Activated T-cell treated with anti-CD3 and anti-CD28 coated beads for 4 hours (primary cell): ENCODE data around the gene ARL8A.
A peak's percentile ranks its signal among the peaks of the same experiment; 100 is the strongest.
"Not testable (repeated sequence)": the region's sequence is repeated elsewhere in the genome, so short reads cannot be mapped to it uniquely, and the experiment has no call there.

Source experiments
- DNase-seq: peaks from one replicate; pipeline ENCODE4 v3.0.0-alpha.2; 2020

The ARL8A gene

DNA sequence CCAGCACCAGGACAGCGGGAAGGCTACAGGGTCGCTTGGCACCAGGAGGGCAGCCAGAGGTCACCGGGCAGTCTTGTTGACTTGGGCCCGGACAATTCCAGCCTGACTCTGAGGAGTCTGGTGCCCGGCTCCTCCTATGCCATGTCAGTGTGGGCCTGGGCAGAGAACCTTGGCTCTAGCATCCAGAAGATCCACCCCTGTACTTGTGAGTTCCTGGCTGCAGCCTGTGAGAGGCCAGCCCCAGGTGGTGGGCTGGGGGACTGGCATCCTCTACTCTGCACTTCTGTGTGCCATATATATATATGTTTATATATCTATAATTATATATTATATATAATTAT is 27.4 kb upstream of the ARL8A start:
- no peak for DNase-seq

DNA sequence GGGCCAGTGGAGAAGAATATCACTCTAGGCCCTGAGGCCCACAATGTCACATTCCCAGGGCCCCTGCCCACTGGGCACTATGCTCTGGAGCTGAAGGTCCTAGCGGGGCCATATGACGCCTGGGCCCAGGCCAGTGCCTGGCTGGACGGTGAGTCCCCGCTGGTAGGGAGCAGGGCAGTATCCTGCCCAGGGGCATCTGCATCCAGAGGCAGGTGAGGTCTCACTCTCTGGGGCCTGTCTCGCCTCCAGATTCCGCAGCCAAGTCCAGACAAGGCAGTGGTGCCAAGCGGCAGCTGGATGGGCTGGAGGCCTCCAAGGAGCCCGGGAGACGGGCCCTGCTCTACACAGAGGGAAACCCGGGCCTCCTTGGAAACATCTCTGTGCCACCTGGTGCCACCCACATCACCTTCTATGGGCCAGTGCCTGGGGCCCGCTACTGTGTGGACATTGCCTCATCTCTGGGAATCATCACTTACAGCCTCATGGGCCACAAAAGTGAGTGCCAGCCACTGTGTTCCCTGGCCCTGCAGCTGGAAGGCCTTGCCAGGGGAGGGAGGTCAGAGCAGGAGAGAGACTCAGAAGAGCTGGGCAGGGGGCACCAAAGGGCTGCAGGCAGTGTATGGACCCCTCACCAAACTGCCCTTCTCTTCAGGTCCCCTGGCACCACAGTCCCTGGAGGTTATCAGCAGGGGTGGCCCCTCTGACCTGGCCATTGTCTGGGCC is 26.9 kb upstream of the ARL8A start:
- DNase-seq: no peak

DNA sequence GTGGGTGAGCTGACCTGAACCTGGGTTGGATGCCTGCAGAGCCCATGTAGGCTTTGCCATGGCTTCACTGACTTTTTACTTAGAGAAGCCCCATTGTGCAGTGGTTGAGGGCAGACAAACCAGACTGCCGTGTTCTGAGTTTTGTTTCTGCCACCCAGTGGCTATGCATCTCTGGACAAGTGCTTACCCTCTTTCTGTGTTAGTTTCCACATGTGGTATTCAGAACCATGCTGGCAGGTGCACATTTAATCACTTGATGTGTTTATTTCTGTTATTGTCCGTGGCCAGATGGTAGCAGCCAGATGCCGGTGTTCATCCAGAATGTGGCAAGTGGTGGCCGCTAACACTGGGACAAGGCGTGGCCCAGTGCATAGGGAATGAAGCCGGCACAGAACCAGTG is 26.2 kb upstream of the ARL8A start:
- no peak for DNase-seq

DNA sequence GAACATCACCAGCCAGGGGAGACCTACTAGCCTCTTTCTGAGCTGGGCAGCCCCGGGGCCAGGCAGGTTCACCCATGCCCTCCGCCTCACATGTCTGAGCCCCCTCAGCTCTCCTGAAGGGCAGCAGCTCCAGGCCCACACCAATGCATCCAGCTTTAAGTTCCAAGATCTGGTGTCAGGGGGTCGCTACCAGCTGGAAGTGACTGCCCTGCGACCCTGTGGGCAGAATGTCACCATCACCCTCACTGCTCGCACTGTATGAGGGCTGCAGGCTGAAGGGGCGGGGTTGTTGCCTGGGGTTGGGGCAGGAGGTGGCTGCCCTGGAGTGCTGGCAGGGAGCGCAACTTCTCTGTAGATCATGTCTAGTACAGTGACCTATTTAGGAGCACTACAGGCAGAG is 24.3 kb upstream of the ARL8A start:
- no peak for DNase-seq

DNA sequence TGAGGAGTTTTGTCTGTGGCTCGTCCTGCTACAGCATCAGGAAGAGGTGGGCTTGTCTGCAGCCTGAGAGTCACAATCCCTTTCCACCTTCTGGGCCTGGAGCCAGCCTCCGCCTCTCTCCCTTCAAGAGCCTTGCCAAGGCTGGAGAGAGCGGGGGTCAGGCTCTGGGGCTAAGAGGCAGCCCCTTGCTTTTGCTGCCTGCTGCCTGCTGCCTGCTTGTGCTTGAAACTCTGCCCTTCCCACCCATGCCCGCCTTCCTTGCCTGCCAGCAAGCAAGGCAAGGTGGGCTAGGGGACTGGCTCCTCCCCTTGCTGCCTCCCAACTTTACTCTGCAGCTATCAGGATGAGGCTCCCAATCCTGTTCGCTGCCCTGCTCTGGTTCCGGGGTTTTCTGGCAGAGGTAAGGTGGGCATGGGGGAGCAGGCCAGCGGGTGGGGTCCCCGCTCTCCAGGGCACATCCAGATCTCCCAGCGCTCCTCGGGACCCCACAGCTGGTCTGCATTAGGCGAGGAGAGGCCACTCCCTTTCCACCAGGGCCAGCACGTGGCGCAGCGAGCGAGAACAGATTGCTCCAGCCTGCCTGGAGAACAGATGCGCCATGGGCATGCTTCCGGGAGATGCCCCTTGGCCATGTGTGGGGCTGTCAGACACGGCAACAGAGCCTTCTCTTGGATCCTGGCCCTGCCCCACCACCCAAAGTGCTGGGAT is 23.3 kb upstream of the ARL8A start:
- DNase-seq: no peak

DNA sequence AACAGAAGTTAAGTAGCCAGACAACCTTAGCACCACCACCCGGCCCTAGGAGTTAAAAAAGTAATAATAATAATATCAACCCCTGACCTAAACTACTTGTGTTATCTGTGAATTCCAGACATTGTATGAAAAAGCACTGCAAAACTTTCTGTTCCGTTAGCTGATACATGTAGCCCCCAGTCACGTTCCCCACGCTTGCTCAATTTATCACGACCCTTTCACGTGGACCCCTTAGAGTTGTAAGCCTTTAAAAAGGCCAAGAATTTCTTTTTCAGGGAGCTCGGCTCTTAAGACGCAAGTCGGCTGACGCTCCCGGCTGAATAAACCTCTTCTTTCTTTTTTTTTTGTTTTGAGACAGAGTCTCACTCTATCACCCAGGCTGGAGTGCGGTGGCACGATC is 22.5 kb upstream of the ARL8A start:
- not testable (repeated sequence) for DNase-seq

DNA sequence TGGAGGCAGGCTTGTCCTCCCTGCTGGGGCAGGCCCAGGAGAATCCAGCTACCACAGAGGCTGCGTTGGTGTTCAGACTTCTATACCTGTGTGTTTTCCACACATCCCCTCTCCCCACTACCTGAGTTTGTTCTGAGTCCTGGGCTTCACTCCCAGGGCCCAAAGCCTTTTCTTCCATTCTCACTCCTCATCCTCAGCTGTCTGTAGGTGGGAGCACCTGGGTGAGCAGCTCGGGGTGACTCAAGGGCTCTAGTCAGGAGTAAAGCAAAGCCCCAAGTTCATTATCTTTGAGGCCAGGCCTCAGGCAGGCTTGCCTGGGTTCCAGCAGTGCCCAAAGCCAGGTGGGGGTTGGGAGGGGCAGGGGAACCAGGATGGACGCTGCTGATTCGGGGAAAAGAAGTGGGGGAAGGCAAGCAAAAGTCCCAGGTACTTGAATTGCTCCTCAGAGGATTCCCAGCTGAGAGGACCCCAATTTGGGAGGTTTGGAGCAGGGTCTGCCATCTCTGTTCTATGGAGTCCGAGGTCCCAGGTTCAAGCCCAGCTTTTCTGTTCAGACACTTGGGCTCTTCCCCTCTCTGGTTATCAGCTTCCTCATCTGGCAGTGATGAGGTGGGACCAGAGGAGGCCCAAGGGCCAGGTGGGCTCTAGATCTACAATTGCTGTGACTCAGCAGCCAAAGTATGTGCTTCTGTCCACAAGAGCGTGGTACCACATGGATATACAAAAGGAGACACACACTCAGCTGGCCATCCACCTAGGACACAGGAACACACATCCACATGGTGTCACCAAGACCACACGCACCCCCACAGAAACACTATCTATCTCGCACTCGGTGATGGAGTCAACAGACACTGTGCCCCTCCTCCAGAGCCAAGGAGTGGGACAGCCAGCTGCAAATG is 21.7 kb upstream of the ARL8A start:
- no peak for DNase-seq

DNA sequence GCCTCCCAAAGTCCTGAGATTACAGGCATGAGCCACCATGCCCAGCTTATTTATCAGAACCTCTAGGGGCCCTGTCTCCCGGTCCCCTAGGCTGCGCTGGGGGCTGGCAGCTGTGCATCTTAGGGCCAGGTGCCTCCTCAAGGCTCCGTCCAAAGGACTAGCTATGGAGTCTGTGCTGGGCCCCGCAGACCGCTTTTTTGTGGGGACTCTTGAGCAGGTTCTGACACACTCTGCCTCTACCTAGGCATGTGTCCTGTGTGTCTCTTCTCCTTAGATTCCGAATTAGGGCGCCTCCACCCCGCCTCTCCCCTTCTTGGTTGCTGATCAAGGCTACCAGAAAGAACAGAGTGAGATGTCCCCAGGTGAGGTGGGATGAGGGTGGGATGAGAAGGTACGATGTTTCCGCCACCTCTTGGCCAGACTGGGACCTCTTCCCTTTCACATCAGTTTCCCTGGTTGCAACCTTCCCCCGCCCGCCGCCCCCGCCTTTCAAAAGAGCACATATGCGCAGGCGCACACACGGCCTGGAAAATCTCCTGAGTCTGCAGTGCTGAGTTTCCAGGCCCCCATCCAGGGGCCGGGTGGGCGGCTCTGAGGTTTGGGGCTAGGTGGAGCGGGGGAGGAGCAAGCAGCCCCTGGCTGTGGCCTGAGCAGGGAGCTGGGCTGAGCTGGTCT is 20.9 kb upstream of the ARL8A start:
- DNase-seq: peak; percentile 58

DNA sequence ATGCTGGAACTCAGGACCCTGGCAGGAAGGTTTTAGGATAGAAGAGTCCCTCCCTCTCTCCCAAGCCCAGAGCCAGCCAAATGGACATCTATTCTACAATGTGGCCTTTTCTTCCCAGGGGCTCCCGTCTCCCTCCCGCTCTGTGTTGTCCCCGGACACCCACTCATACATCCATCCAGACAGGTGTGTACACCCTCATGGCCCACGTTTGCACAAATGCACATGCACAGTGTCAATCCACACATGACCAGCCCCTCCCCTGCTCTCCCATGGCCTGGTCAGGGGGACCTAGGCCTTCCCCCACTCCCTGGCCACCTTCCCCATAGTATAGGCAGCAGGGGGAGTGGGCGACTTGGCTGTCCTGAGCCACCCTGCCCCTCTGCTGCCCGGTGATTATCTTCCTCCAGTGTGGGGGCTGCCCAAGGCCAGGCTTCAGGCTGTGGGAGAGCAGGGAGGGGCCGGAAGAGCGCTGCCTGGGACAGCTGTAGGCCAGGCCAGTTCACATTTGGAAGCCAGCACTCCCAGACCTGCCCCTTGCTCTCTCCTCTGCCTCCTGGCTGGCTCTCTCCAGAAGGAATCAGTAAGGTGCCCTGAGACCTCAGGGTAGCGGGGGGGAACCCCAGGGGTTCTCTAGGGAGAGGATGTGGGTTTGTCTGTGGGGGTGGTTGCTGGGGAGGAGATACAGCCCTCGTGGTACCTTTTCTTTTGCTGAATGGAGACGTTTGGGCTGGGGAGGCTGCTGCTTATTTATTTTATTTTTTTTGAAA is 19.9 kb upstream of the ARL8A start:
- DNase-seq: peak; percentile 57

DNA sequence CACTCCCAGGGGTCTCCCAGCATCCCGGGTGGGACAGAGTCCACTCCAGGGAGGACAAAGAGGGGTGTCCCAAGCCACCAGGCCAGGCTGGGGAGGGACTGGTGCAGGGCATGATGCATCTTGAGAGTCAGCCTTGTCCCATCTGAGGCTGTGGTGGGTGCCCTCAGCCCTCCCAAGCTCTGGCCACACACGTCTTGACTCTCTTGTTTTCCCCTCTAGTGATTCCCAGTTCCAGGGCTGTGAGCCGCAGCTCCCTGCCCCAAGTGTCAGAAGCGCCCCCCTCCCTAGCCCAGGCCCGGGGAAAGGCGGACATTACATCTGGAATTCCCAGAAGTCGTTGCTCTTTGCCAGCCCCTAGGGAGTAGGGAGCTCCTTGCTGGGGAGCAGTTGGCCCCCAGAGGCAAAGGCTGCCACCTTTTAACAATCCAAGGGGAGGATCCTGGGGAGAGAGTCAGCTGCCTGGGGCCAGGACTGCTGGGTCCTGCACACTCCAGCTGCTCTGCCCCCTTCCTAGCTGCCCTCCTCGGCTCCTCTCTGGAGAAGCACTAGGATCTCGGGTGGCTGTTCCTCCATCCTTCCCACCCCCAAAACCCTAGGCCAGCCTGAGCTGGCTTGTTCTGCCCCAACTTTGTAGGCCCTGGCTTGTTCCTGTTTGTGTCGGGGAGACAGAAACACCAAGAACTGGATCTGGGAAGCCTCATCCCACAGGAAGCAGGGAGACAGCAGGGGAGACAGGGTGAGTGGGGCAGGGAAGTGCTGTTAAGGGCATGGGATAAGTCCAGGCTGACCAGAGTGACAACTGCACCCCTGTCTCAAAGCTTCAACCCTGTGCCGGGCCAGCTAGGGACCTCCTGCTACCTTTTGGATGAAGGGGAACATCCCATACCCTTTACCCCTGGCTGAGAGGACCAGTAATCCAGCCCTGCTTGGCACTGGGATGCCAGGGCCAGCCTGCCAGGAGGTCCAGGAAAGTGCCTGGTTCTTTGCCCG is 19.0 kb upstream of the ARL8A start:
- no peak for DNase-seq

DNA sequence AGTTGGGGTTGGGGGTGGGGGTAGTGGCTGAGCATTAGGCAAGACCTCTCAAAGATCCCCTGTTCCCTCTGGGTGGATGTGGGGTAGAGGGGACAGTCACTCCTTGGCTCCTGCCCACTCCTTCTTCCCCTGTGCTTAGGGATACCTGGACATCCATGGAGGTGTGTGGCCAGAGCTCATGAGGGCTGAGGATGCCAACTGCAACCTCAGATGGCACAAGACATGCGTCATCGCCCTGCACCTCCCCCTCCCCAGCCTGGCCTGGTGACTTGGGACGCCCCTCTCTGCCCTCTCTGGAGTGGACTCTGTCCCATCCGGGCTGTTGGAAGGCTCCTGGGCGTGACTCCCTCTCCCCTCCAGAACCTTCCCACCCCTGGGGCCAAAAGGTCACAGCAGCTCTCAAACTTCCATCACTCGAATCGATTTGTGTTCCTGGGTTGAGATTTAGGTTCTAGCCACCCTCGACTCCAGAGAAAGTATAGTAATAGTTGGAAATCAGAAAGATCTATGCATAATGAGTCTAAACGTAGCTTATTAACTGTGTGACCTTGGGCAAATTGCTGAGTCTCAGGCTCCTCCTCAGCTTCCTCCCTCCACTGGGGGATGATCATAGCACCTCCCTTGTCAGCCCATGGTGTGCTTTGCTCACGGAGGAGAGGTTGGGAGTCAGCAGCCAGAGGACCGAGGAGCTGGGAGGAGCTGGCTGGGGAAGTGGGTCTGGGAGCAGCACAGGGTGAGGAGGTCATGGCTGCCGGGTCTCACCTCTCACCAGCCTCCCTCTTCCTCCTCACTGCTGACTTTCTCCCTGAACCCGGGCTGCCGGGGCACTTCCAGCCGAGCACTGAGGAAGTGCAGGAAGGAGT is 18.1 kb upstream of the ARL8A start:
- no peak for DNase-seq

DNA sequence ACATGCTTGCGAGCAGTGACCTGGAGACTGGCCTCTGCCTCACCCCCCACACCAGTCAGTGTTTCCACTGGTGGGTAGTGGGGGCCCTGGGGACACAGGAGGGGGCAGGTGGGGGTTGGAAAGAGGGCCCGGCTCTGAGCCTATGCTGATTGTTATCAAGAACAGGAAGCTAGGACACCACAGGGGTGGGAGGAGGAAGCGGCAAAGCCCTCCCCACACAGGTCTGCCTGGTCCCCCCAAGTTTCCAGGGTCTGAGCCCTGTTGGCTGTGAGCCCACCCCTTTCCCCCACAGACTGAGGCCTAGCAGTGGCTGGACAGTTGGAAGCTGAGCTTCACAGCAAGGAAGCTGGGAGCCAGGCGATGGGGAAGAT is 17.5 kb upstream of the ARL8A start:
- DNase-seq: peak; percentile 48

DNA sequence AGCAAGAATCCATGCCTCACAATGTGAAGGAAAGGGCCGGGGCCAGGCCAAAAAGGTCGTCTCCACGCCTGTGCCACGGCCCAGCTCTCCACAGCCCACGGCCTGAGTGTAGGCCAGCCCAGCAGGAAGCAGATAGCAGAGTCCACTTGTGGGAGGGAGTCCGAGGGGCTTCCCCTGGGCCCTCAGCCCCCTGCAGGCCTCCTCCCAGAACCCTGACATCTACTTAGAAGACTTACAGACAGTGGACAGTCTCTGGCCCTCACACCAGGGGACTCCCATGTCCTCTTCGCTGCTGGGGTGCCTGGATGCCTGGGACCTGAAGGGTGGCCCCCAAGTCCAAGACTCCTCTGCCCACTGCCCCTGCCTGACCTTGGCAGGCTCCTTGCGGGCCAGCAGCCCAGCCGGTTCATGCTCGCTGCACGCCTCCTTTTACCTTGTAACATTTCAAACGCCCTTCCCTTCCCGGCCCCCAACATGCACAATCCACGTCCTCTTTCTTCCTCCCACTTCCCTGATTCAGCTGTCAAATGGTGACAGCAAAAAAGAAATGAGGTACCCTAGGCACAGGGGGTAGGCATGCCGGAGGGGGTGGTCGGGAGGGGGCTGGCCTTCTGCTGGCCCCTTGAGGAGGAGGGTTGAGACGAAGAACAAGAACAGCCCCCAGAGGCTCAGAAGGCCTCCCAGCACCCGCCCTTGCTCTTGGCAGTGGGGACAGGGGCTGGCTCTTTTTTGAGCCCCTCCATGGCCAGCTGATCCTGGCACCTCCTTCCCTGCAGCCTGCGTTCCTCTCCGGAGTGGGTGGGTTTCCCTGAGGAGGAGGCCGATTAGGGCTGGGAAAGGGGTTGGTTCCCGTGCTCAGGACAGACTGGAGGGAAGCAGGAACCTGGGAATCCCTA is 16.9 kb upstream of the ARL8A start:
- DNase-seq: no peak

DNA sequence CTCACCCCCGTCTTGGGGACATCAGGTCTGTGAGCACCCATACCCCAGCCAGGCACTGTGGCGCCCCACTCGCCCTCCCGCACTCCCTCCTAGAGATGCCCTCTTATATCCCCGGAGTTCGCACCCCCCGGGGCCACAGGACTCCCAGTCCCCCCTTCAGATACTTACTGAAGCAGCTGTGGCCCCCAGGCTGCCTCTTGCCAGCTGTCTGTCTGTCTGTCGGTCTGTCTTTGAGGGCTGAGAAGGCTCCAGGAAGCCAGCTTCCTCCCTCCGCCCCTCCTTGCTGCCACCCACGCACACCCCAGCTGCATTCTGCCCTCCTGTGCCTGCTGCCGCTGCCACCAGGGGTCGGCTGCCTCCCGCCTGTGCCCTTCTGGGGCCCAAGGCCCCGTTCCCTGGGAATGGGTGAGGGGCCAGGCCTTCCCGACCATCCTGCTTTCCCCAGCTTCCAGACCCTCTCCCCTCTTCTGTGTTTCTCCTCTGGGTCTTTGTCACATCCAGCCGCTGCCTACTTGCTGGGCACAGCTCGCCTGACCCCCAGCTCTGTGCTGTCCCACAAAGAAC is 15.9 kb upstream of the ARL8A start, which contains the start of gene PTPN7:
Gene PTPN7 (minus strand): TSS at position 226 of the 564 bp plus-strand sequence. CDS start 1,200 bp downstream, outside the sequence.
- DNase-seq: peak; percentile 86

DNA sequence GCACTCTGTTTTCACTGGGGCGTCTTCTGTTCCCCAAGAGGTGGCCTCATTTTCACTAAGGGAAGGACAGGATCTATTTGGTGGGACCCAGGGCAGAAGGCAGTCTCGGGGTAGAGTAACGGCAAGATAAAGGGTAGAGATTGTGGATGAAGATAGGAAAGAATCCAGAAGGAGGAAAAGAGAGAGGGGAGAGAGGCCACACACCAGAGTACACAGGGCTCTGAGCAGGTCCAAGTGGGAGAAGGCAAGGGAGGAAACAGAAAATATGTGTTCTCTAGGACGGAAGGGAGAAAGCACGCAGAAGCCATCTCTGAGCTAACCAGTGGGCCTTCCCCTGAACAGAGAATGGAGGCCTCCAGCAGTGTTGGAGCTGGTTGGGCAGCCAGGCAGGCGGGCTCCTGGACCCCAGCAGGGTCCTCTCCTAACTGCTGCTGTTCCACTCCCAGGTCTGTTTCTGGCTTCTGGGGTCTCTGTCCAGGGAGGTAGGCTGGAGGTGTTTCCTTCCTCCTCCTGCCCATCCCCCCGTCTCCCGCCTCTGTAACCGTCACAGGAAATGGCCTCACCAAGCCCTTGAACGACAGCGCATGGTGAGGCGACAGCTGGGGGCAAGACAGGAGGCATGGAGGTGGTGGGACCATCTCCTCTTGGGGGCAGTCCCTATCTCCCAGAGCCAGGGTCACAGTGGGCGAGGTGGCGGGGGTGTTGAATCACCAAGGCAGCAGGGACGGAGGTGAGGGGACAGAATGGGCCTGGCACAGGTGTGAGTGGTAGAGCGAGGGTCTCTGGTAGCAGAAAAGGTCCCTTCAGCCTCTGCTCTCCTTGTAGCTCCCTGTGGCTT is 15.2 kb upstream of the ARL8A start:
- DNase-seq: no peak

DNA sequence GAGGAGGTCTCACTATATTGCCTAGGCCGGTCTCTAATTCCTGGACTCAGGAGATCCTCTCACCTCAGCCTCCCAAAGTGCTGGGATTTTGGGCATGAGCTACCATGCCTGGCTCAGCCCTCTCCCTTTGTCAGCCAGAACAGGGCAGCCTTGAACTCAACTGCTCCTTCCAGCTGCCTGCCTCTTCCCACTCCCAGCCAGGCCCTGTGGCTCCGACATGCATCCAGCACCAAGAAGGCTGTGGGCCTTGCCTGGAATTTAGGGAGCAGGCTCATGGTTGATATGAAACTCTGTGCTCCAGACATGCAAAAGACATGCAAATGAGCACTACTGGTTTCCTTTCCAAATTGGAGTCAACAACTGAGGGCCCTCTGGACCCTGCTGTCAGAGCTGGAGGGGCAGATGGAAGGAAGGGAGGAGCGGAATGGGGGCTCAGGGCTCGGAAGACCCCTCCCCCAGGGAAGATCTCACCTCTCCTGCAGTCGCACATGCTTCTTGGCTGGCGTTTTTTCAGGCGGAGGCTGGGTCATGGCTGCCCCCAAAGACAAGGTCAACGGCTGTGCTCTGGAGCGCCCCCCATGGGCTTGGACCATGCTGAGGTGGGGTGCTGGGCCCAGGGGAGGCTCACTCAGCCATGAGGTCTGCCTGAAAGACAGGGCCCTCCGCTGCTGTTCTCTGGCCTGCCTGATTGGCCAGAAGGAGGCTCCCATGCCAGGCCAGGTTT is 14.4 kb upstream of the ARL8A start:
- no peak for DNase-seq

DNA sequence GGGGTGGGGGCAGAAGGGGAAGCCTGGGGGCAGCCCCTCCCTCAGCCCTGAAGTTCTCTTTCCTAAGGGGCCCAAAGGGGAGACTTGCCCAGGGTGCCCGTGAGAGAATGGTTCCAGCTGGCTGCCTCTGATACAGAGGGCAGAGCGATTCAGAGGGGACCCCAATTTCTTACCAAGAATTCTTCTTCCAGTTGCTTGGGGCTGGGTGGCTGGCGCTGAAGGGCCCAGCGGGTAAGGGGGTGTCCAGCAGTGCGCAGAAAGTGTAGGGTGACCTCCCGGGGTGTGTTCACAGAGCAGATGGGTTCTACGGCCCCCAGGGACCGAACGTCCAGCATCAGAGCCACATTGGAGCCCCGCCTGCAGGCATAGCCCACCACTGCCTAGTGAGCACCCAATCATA is 13.4 kb upstream of the ARL8A start:
- DNase-seq: no peak
